CD4-positive, alpha-beta T cell (primary cell): ENCODE measurements around the gene GNG10. TPM values are rescaled to one million over a fixed set of nuclear protein-coding genes. Genes with fewer than 3 reads are reported as not detected.

ENCODE experiments used
- ATAC-seq: fragments of 200-7000 bp; cut with Tn5 transposase; one replicate; pipeline ENCODE4 v1.10.0; 2022; ENCODE audit warnings: mild to moderate bottlenecking; ENCODE audit not compliant: poor library complexity
- CTCF ChIA-PET: fragments of 350-600 bp; sonication (Branson Sonifier 250); formaldehyde crosslinking; loops from one replicate; lab custom pipeline; 2021; ENCODE audit warnings: antibody characterized with exemption, inconsistent platforms; lab: Charles Lee
- POLR2A ChIA-PET: fragments of 350-600 bp; sonication (Branson Sonifier 250); formaldehyde crosslinking; loops from one replicate; lab custom pipeline; 2021; ENCODE audit warnings: antibody characterized with exemption, inconsistent platforms; lab: Charles Lee
- DNase-seq, 14 experiments: peaks; one replicate each; pipeline ENCODE4 v3.0.0-alpha.2; 2013 to 2020; ENCODE audit warnings: mixed read lengths in 2 of 14
- H3K27ac ChIP-seq, 2 donors: one replicate each; pipeline versions ENCODE4 v1.5.1 to v1.7.0; 2013; ENCODE audit warnings: low read length in 2 of 2, low read depth in 1 of 2, mild to moderate bottlenecking in 1 of 2
- H3K27me3 ChIP-seq, 2 experiments: 1 replicate in 1 of 2; 2 replicates in 1 of 2; pipeline versions ENCODE4 v1.6.1 to v1.7.0; 2013; ENCODE audit warnings: low read length in 2 of 2, control low read depth in 1 of 2, mild to moderate bottlenecking in 1 of 2, moderate library complexity in 1 of 2; ENCODE audit not compliant: insufficient read depth in 2 of 2, control insufficient read depth in 1 of 2
- H3K36me3 ChIP-seq: one replicate; pipeline ENCODE4 v1.6.1; 2013; ENCODE audit warnings: low read length, control low read depth; ENCODE audit not compliant: insufficient read depth
- H3K4me1 ChIP-seq: one replicate; pipeline ENCODE4 v1.6.1; 2013; ENCODE audit warnings: low read length, control low read depth; ENCODE audit not compliant: insufficient read depth
- H3K4me3 ChIP-seq: one replicate; pipeline ENCODE4 v1.5.1; 2013; ENCODE audit warnings: mild to moderate bottlenecking, low read length, moderate library complexity
- H3K9me3 ChIP-seq, 2 experiments: 1 replicate in 1 of 2; 2 replicates in 1 of 2; pipeline versions ENCODE4 v1.6.1 to v1.7.0; 2013; ENCODE audit warnings: low read length in 2 of 2, mild to moderate bottlenecking in 2 of 2, control low read depth in 1 of 2, moderate library complexity in 1 of 2; ENCODE audit not compliant: control insufficient read depth in 1 of 2, insufficient read depth in 1 of 2
- H3K27ac Mint-ChIP-seq: one replicate; pipeline ENCODE4 v1.8.0; 2020; ENCODE audit warnings: mixed read lengths
- H3K27me3 Mint-ChIP-seq: one replicate; pipeline ENCODE4 v1.8.0; 2021; ENCODE audit warnings: mixed read lengths
- H3K36me3 Mint-ChIP-seq: one replicate; pipeline ENCODE4 v1.8.0; 2021; ENCODE audit warnings: low read depth, mixed read lengths
- H3K4me1 Mint-ChIP-seq: one replicate; pipeline ENCODE4 v1.8.0; 2021; ENCODE audit warnings: low read depth, mixed read lengths
- H3K4me3 Mint-ChIP-seq: one replicate; pipeline ENCODE4 v1.8.0; 2020; ENCODE audit warnings: mild to moderate bottlenecking, mixed read lengths
- H3K9me3 Mint-ChIP-seq: one replicate; pipeline ENCODE4 v1.8.0; 2020; ENCODE audit warnings: mixed read lengths
- CTCF ChIP-seq: fragments of 200-600 bp; IDR thresholded peaks from one replicate; pipeline ENCODE4 v1.8.0; 2022; ENCODE audit warnings: antibody characterized with exemption, mild to moderate bottlenecking
- intact Hi-C, 2 experiments: fragments of 100-400 bp; cut with DNase I in 1 of 2; cut with micrococcal nuclease in 1 of 2; formaldehyde crosslinking; loops; one replicate each; pipeline versions ENCODE4 v1.15.1 to v1.9.0; 2023 to 2025; cut with DNase I, micrococcal nuclease
- total RNA-seq, 174 experiments: library from RNA in 2 of 174; stranded (reverse) in 2 of 174; gene quantifications; one replicate each; pipeline ENCODE4 v1.2.3 and lab custom pipeline; 2021 to 2026

GNG10 gene
- total RNA-seq, 2 experiments from 2014 or later, result 2.8 to 3.0 TPM

- Histone ChIP-seq H3K36me3 (peaks cover 8% of the 10 kb centered on the region), H3K27ac (no peak overlapping the region), H3K9me3 (no peaks in the 10 kb centered on the region), H3K4me3 (no peak overlapping the region), H3K4me1 (no peaks in the 10 kb centered on the region), H3K27me3 (no peaks in the 10 kb centered on the region)
- intact Hi-C loops, result no loop called here
- ATAC-seq (no peak), DNase-seq (no peak)
- no peaks in the 10 kb centered on the region for H3K27me3 Mint-ChIP-seq
- POLR2A ChIA-PET, result interaction anchor here (1.5 kb wide), 1 partner anchor 43 kb away, joined by 3 read pairs; the partner anchor contains the start of gene DNAJC25
- no peak overlapping the region for H3K27ac Mint-ChIP-seq
- no peak for TF ChIP-seq CTCF
- peaks cover 49% of the 10 kb centered on the region for H3K36me3 Mint-ChIP-seq
- no peaks in the 10 kb centered on the region for H3K9me3 Mint-ChIP-seq
- no peaks in the 10 kb centered on the region for H3K4me1 Mint-ChIP-seq
- CTCF ChIA-PET, result interaction anchor here (0.5 kb wide), 1 partner anchor 350 kb away, joined by 4 read pairs; no protein-coding TSS in a partner anchor
- no peak overlapping the region for H3K4me3 Mint-ChIP-seq
Observed at GRCh38 chr9:111674319-111674718, 12.9 kb downstream of the GNG10 start.

GRCh38 chr9:111676116-111676515, 14.7 kb downstream of the GNG10 start:
- Histone ChIP-seq H3K36me3 (no peaks in the 10 kb centered on the region), H3K27ac (no peak overlapping the region), H3K4me3 (no peak overlapping the region), H3K4me1 (no peaks in the 10 kb centered on the region), H3K9me3 (no peaks in the 10 kb centered on the region), H3K27me3 (no peaks in the 10 kb centered on the region)
- CTCF ChIA-PET, result no interaction called here
- Mint-ChIP-seq H3K4me3 (no peak overlapping the region), H3K4me1 (no peaks in the 10 kb centered on the region), H3K27me3 (no peaks in the 10 kb centered on the region), H3K36me3 (peaks cover 46% of the 10 kb centered on the region), H3K27ac (no peak overlapping the region), H3K9me3 (no peaks in the 10 kb centered on the region)
- TF ChIP-seq CTCF, result no peak
- ATAC-seq (no peak), DNase-seq (no peak)
- POLR2A ChIA-PET, result interaction anchor here (1.3 kb wide), 1 partner anchor 15 kb away, joined by 3 read pairs; the partner anchor contains the start of gene GNG10
- intact Hi-C loops, result no loop called here

GRCh38 chr9:111678293-111678692, 16.9 kb downstream of the GNG10 start:
- no peaks in the 10 kb centered on the region for H3K27me3 Mint-ChIP-seq
- ChIA-PET CTCF (no interaction called here), POLR2A (no interaction called here)
- H3K4me3 Mint-ChIP-seq, result no peak overlapping the region
- TF ChIP-seq CTCF, result no peak
- no peaks in the 10 kb centered on the region for H3K4me1 ChIP-seq
- no peak overlapping the region for H3K27ac ChIP-seq
- no peak overlapping the region for H3K27ac Mint-ChIP-seq
- no peaks in the 10 kb centered on the region for H3K9me3 ChIP-seq
- no peaks in the 10 kb centered on the region for H3K27me3 ChIP-seq
- no peaks in the 10 kb centered on the region for H3K4me1 Mint-ChIP-seq
- ATAC-seq (no peak), DNase-seq (no peak)
- no peaks in the 10 kb centered on the region for H3K9me3 Mint-ChIP-seq
- H3K36me3 ChIP-seq, result no peaks in the 10 kb centered on the region
- no peak overlapping the region for H3K4me3 ChIP-seq
- intact Hi-C loops, result no loop called here
- H3K36me3 Mint-ChIP-seq, result peaks cover 44% of the 10 kb centered on the region
